Measurements from ENCODE around the gene ATP11A. TPM values are rescaled to one million over a fixed set of nuclear protein-coding genes. Genes with fewer than 3 reads are reported as not detected.

ATP11A gene
- polyA plus RNA-seq, 4 donors: 34.2 to 64.6 (median 47.8) TPM

DNA sequence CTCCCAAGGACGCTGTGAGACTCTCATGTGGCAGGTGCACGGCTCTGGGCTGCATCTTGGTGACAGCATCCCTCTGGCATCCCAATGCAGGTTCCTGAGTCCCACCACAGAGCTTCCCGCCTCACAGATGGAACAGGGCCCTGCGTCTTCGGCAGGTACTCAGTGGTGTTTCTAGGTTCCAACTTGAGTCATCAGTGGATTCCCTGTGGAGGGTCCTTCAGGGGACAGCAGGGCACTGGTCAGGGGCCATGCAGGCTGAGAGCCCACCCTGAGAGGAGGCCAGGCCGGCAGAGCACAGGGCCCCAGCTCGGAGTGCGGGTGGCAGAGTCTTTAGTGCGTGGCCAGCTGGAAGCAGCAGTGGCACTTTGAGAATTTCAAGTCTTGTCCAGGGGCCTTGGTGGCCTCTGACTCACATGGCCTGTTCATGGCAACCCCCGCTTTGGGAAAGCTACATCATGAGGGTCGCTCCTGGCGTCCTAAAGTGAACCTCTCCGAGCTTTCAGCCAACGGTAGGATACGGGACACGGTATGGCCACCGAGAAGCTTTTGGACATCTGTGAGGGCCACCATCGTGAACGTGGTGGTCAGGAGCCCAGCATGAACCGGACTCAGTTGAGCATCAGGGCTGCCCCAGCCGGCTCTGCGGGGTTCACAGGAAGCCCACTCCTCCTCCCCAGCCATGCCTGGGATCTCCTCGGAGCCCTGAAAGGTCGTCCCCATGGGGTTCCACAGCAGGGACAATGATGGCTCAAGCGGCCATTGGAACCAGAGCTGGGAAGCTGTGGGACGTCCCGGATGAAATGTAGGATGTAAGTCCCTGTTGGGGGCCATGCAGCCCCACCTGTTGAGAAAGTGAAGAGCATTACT lies 207.1 kb downstream of the ATP11A start:
- DNase-seq (ENCODE audit: low read depth in 4 of 4, low spot score in 2 of 4): no peak

DNA sequence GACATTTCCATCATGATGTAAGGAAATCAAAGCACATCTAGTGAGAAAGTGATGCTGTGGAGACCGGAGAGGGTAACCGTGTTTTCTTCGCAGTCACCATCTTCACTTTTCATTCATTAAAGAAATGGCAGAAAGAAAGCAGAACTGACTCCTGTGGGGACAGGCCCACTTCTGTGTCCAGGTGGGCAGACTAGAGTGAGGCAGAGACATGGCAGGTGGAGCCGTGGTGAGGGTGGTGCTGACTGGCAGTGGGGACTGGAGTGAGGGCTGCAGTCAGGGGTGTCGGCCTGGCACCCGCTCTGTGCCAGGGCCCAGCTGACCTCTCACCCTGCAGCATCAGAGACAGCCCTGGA lies 207.7 kb downstream of the ATP11A start:
- DNase-seq (ENCODE audit: low read depth in 4 of 4, low spot score in 2 of 4): no peak

DNA sequence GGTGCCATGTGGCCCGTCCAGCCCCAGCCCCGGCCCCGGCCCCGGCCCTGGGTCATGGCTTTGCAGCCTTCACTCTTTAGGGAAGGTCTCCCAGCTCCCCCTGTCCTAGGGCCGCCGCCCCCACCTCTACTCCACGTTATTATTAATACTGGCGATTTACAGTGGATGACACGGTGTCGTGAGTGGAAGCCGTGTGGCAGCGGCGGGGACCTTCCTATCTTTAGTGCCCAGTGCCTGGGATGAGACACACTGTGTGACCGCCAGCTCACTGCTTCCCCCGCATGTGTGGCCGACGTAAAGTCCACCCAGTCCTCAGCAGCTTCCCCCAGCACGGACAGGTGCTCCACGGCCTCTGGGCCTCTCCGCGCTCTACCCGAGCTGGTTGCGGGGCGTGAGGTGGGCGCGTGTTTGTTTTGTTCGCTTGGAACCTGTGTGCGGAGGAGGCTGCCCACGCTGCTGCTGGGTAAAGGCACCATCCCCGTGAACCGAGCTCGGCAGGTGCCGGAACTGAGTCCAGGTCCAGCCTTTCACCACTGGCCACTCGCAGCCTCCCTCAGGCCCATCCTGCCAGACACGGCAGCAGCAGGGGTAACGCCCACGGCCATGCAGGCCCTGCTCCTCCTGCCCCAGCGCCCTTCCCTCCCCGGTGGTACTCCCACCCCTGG lies 208.2 kb downstream of the ATP11A start:
- no peak for DNase-seq (ENCODE audit: low read depth in 4 of 4, low spot score in 2 of 4)

DNA sequence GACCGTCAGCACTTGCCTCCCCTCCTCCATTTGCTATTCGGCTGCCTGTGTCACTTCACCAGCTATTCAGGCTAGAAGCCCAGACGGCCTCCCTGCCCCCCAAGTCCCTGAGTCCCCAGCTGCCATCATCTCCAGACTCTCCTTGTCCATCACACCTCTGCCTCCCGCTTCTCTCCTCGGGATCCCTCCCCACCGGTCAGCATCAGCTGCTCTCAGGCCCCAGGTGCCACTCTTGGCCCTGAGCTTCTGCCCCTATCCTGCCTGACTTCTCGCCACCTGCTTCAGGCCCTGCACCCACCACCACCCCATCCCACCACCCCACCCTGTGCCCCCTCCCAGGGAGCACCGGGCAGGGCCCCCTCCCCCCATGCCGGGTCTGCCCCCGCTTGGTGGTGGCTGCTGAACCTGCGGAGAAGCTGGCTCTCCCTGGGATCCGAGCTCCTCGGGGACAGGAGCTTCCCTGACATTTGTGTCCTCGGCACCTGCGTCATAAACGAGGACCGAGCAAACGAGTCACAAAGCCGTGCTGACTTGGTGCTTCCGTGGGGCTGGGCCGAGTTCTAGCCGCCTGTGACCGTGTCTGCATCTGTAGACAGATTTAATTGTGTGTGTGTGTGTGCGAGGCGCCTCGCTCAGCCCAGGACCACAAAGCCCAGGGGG lies 208.9 kb downstream of the ATP11A start:
- no peak for DNase-seq (ENCODE audit: low read depth in 4 of 4, low spot score in 2 of 4)

DNA sequence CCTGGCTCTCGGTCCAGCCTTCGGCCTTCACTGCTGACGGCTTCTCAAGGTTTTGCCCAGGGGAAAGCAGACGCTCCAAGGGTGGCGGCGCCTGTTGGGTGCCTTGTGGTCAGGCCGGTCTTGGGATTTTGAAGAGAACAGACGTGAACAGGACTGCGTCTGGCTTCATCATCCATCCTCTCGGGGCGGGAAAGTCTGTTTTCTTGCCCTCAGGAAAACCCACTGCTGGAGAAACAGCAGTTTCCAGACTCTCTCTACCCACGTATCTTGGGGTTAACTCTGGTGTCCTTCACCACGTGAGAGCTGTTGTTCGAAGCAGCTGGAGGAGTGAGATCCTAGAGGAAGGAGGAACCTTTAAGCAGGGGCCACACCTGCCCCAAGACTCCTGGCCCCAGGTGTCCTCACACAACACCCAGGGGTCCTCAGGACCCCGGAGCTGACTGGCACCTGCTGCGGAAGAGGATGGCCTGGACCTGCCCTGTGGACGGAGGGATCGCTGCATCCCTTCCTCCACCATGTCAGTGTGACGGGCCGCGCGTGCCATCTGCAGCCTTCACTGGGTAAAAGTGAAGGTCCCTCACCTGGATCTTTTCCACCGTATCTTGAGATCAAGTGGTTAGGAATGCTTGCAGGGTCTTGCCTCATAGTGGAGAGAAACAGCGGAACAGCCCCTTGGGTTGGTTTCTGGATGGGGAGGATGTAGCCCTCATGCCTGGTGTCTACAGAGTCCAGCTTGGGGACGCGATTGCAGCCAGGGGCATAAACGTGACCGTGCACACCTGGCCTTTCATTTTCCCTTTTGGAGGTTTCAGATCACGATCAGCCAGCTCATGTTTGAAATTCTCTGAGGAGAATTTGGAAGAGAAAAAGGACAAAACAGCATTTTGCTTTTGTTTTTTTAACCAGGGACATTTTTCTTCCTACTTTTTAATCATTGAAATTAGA lies 209.7 kb downstream of the ATP11A start:
- no peak for DNase-seq (ENCODE audit: low read depth in 4 of 4, low spot score in 2 of 4)

DNA sequence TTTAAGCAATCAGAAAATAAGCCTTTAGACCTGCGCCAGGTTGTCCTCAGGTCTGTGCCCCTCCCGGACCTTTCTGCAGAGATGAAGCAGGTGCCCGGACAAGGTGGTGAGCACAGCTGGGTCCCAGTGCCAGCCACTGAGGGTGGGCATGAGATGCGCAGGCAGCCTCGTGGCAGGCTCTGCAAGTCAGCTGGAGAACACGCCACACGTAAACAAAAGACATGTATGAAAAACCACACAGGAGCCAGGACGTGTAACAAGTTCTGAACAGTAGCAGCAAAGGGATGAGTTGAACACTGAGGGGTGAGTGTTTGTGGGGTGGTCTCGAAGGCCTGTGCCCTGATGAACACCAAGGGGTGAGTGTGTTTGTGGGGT lies 210.4 kb downstream of the ATP11A start:
- DNase-seq (ENCODE audit: low read depth in 4 of 4, low spot score in 2 of 4): no peak

DNA sequence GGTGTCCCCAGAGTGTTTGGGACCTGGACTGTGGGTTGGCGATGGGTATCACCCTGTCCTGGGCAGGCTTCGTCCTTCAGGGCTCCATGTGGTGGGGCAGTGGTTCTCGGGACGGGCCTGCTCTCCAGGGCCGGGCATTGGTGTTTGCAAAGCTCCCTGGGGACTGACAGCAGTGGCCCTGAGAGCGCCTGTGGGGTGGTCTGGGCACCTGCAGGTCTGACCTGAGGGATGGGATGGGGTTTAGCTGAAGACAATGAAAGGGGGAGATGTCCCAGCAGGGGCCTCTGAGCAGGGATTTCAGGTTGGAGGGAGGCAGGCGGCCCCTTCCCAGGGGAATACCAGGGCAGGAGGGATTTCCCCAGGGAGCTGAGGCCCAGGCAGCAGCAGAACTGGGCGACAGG lies 210.9 kb downstream of the ATP11A start:
- no peak for DNase-seq (ENCODE audit: low read depth in 4 of 4, low spot score in 2 of 4)

DNA sequence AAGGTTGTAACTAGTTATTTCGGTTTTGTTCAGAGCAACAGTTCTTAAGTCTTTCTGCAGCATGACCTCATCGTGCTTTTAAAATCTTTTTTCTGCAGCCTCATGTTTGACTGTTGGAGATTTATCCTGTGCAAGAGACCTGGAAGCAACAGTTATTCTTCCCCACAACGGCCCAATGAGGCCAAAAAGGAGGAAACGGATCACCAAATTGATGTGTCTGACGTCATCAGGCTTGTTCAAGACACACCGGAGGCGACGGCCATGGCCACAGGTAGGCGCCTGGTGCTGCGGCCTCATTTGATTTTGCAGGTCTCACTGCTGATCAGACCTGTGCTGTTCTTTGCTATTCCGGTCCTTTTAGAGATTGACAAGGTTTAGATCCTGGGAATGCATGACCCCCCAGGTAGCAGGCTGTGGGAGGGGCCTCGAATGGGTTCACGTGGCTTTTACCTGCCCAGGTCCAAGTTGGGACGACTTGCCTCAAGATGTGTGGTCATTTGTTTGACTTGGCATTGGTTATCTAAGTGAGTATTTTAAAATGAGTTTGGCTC lies 212.3 kb downstream of the ATP11A start:
- DNase-seq (ENCODE audit: low read depth in 4 of 4, low spot score in 2 of 4): no peak

DNA sequence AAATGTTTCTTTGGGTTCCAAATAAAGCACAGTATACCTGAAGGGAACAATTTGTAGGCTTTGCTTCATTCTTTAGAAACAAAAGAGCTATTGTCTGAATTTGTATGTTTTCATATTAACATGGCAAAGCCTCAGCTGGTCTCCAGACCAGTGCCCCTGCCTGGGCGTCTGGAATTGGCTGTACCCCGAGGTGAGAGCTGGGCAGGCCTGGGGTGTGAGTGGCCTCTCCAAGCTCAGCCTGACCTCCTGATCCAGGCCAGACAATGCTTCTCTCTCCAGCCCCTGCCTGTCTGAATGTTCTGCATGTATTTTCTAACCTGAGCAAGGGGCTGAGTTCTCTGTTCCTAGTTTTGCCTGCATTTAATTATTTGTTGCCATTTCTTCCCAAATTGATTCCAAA lies 212.8 kb downstream of the ATP11A start:
- no peak for DNase-seq (ENCODE audit: low read depth in 4 of 4, low spot score in 2 of 4)

DNA sequence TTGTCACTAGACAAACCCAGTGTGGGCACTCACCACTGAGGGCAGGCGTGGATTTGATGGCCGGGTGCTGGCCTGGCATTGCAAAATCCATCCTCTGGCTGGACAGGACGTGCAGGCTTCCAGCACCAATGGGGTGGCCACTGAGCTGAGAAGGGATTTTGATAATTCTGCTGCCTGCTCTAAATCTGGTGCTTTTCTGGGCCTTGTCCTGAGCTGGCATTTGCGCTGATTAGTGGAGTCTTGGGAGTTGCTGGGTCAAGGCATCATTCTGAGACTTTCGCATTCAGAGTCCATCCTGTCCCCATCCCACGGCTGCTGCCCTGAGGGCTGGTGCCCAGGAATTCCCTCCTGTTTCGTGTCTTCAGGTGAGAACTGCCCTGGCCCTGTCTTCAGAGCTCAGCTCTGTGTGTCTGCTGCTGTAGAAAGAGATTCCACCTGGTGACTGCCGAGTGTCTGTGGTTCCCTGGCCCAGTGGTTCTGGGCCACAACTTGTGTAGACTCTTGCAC lies 213.3 kb downstream of the ATP11A start:
- DNase-seq (ENCODE audit: low read depth in 4 of 4, low spot score in 2 of 4): no peak

DNA sequence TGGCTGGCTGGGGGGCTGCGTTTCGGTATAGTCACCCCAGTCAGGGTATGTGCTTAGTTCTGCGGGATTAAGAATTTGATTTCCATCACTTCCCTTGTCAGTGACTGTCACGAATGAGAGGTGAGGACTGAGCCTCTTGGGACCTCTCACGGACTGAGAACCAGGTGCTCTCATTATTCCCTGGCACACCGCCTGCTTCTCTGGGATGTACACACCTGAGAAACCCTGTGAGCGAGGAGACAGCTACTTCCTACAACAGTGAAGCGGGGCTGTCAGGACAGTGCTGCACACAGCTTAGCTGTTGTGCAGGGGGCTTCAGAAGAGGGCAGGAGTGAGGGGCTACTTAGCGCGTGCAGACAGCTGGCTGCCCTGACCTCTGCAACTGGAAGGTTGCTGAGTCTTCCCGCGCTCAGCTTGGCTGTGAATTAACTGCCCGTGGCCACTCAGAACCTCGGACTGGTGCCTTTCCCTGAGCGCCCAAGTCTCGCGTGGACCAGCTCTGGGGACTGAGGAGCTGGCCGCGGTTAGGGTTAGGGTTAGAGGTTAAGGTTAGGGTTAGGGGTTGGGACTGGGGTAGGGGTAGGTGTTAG lies 213.9 kb downstream of the ATP11A start:
- DNase-seq (ENCODE audit: low read depth in 4 of 4, low spot score in 2 of 4): no peak

DNA sequence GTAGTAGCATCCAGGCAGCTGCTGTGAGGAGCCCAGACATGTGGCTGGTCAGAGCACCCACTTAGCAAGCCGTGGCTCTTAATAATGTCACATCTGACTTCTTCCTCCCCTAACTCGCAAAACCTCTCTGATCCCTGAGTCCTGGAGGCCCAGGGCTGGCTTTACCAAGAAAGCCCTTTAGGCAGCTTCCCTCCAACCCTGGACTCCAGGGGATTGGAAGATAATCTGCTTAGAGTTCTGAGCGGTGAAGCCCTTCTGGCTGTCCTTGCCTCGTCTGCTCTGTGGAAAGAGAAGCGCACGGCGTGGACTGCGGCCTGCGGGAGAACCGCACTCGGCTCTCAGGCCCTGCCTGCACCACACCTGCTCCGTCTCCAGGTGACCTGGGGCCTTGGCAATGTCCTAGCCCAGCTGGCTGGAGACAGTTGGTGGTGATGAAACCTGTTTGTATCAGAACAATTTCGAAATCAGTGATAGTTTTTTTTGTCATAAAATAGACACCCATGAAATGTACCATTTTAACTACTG lies 214.7 kb downstream of the ATP11A start:
- no peak for DNase-seq (ENCODE audit: low read depth in 4 of 4, low spot score in 2 of 4)

DNA sequence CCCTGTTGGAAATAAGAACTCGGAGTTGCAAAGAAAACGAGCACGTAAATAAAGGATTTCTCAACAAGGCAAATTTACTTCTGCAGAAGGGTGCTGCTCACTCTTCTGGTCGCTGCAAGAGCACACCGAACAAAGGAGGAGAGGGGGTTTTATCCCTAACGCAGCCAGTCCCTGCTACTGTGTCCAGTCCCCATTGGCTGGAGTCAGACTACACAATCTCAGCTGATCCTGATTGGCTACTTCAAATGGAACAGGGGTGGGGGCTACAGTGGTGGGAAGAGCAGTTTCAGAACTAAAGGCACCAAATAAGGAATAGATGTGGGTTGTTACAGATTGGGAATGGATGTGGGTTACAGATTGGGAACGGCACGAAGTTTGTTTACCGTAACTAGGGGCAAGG lies 215.2 kb downstream of the ATP11A start:
- DNase-seq (ENCODE audit: low read depth in 4 of 4, low spot score in 2 of 4): no peak

DNA sequence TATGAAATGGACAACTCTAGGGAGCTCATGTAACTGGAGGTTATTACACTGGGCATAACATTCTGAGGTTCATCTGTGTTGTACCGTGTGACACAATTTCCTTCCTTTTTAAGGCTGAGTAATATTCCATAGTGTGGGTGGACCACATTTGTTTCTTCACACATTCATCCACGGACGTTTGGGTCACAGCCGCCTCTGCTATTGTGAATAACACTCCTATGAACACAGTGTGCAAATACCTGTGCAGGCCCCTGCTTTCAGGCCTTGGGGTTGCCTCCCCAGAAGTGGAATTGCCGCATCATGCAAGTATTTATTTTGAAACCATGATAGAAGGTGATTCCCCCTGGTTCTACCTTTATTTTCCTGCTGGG lies 215.8 kb downstream of the ATP11A start:
- no peak for DNase-seq (ENCODE audit: low read depth in 4 of 4, low spot score in 2 of 4)

DNA sequence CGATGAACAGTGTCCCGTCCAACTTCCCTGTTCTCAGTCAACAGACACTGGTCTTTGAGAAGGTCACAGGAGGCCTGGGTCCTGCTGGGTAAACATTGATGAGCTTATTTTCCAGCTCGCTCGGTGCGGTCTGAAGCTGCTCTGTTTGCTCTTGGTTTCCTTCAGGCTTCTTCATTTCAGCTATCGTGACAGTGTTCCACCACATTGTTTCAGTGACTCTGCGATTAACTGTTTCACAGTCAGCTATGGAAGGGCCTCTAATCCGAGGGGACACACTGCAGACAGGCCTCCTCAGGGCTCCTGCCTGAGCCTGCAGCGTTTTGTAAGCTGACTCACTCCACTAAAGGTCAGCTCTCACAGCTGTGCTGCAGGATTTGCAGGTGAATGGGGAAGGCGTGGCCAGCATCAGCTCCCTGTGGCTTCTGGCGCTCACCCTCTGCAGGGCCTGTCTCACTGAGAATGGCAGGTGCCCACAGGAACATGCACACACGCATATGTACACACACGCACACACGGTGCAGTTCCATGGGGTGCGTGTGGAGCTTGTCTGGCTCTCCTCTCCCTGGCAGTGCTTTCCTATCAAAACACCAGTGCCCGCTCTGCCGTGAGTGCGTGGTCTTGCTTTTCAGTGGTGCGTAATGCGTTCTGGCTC lies 216.3 kb downstream of the ATP11A start:
- DNase-seq (ENCODE audit: low read depth in 4 of 4, low spot score in 2 of 4): no peak

DNA sequence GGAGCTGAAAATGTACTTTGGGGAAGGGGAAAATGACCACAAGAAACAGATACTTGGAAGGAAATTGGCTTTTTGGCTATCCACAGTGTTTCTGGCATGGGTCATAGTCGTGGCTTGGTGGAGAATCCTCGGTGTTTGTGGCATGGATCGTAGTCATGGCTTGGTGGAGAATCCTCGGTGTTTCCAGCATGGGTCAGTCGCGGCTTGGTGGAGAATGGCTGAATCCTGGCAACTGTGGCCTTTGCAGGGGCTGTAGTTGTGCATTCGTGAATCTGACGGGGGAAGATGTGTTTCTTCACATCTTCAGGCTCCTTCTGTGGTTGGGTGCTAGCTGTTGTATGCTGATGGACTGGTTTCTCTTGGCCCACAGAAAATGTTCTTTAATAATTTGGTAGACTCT lies 217.4 kb downstream of the ATP11A start:
- DNase-seq (ENCODE audit: low read depth in 4 of 4, low spot score in 2 of 4): no peak

DNA sequence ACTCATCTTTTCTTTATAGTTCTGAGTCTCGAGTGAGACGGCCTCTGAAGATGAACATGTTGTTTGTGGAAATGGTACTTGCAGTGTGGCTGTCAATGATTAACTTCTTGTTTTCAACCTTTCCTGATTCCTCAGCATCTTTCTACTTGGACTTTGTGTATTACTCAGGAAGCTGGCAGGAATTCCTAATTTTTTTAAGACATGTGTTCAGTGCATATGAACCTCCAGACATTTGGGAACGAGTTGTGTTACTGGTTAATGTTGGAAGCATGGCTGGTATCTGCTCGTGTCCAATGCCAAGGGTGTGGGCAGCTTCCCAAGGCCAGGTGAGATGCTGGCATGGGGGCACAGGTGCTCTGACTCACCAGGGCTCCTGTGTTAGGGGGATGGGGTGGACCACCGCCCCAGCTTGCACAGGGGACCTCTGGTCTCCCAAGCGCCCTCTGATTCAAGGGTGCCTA lies 218.1 kb downstream of the ATP11A start:
- no peak for DNase-seq (ENCODE audit: low read depth in 4 of 4, low spot score in 2 of 4)

DNA sequence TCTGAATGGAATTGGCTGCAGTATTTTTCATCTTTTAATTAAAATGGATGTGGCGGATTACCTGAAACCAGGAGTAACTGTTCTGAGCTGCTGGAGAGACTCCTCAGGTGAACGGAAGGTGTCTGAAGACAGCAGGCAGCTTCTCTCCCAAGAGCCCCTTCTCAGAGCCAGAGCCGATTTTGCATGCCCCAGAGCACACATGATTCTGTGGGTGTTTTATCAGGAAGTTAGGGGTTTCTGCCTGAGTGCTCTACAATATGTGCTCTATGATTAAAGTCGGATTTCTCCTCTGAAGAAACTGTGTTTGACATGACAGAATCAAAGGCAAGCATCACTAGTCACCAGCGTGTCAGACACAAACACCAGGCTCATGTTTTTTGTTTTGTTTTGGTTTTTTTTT lies 218.5 kb downstream of the ATP11A start:
- no peak for DNase-seq (ENCODE audit: low read depth in 4 of 4, low spot score in 2 of 4)

DNA sequence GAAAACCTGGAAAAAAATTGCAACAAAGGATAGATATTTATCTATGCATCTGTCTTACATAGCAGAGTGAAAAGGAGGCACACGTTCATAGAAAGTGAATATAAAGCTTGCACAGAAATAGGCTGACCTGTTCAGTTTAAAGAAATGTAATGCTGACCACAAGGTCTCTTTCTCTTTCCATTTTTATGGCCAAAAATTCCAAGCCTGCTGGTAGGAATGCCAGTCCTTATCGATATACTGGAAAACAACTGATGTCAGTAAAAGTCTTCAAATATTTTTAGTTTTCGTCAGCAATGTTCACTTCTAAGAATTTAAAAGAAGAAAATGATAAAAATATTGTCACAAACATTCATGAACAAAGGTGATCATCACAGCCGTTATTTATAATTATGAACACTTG lies 220.2 kb downstream of the ATP11A start:
- DNase-seq (ENCODE audit: low read depth in 4 of 4, low spot score in 2 of 4): no peak
